MM.1S (cell line): ENCODE data around the gene PARP8.

ENCODE experiments used
- EZH2 ChIP-seq: fragments of 300-600 bp; sonication (generic); optimal IDR thresholded peaks from 2 replicates; pipeline ENCODE3; 2017; ENCODE audit warnings: low read depth, mild to moderate bottlenecking, antibody characterized with exemption, low read length, mixed read lengths
- EZH2phosphoT487 ChIP-seq: fragments of 300-600 bp; sonication (generic); IDR thresholded peaks from 2 replicates; pipeline ENCODE4 v1.6.1; 2018; ENCODE audit warnings: antibody characterized with exemption, low read length
- TF ChIP-seq, protein P1 (sequence below): fragments of 300-600 bp; sonication (generic); IDR thresholded peaks from 2 replicates; pipeline ENCODE4 v1.5.1; 2016; ENCODE audit warnings: antibody characterized with exemption, low read length, mixed read lengths

DNA sequence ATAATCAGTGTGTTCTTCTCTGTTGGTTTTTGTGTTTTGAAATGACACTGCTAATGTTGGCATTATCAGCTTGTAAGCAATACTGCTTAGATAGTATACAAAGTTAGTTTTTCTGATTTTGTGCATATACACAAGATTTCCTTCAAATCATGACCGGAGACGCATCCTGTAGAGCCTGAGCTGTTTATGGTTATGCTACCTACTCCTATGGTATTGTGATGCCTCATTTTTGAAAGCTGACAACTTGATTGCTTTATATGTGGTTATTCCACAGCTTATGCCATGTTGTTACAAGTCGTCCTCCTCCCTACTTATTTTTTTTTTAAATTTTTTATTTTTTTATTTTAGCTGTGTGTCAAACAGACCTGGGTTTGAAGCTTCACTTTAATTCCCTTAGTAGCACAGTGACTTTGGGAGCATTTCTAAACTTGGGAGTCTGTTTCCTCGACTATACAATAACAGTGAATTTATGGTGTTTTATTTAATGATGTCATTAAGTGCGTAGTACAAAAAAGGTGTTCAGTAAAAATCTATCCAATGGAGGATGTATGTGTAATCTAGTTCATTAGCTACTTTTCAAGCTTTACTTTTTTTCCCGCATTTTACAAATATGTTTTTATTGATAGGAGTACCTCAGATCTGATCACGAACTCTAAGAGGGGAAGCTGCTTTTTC lies 59.5 kb downstream of the PARP8 start:
- TF ChIP-seq, protein P1, sequence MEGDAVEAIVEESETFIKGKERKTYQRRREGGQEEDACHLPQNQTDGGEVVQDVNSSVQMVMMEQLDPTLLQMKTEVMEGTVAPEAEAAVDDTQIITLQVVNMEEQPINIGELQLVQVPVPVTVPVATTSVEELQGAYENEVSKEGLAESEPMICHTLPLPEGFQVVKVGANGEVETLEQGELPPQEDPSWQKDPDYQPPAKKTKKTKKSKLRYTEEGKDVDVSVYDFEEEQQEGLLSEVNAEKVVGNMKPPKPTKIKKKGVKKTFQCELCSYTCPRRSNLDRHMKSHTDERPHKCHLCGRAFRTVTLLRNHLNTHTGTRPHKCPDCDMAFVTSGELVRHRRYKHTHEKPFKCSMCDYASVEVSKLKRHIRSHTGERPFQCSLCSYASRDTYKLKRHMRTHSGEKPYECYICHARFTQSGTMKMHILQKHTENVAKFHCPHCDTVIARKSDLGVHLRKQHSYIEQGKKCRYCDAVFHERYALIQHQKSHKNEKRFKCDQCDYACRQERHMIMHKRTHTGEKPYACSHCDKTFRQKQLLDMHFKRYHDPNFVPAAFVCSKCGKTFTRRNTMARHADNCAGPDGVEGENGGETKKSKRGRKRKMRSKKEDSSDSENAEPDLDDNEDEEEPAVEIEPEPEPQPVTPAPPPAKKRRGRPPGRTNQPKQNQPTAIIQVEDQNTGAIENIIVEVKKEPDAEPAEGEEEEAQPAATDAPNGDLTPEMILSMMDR: no peak
- TF ChIP-seq EZH2phosphoT487 (no peak), EZH2 (no peak)
